ENCODE measurements around the gene RAB43.

DNA sequence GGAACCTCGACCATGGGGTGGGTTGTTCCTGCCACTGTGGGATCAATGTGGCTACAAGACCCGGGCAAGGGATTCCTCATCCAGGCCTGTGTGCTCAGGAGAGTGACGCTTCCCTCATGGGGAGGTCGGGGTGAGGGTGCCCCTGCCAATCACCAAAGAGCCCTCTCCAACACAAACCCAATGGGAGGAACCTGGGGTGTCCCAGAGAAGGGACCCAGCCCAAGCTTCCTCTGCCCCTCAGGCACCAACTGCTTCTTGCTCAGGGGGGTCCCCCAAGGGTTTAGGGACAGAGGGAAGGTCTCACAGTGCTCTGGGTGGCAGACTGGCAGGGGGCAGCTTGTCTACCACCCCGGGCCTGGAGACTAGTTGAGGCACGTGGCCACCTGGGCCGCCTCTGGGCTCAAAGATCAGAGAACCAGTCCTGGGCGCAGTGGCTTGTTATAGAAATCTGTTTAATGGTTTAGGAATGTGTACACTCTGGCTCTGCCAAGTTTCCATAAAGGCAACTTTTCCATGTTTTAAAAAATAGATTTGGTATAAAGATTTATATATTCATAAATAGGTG, 34.4 kb downstream of the RAB43 start:
- TF ChIP-seq, protein P1, sequence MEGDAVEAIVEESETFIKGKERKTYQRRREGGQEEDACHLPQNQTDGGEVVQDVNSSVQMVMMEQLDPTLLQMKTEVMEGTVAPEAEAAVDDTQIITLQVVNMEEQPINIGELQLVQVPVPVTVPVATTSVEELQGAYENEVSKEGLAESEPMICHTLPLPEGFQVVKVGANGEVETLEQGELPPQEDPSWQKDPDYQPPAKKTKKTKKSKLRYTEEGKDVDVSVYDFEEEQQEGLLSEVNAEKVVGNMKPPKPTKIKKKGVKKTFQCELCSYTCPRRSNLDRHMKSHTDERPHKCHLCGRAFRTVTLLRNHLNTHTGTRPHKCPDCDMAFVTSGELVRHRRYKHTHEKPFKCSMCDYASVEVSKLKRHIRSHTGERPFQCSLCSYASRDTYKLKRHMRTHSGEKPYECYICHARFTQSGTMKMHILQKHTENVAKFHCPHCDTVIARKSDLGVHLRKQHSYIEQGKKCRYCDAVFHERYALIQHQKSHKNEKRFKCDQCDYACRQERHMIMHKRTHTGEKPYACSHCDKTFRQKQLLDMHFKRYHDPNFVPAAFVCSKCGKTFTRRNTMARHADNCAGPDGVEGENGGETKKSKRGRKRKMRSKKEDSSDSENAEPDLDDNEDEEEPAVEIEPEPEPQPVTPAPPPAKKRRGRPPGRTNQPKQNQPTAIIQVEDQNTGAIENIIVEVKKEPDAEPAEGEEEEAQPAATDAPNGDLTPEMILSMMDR (conservative IDR thresholded peaks at IDR 0.05; ENCODE audit: low read depth, low read length) = no peak
- TF ChIP-seq EZH2phosphoT487 (IDR thresholded peaks at IDR 0.05; ENCODE audit: borderline replicate concordance, low read length) (no peak), EZH2 (IDR thresholded peaks at IDR 0.05; ENCODE audit: low read length, unreplicated experiment) (no peak)

Data from PC-3 (cell line).